HepG2 (cell line): ENCODE data around the gene C2orf81. TPM values are rescaled to one million over a fixed set of nuclear protein-coding genes. Genes with fewer than 3 reads are reported as not detected.

Source experiments
- ASH2L ChIP-seq: fragments of 300-600, 200-600 bp; sonication (generic); IDR thresholded peaks from 2 replicates; pipeline ENCODE4 v1.7.0; 2017; ENCODE audit warnings: low read depth, mild to moderate bottlenecking, moderate library complexity, mixed read lengths, low read length; ENCODE audit not compliant: insufficient read length
- CEBPG ChIP-seq: IDR thresholded peaks from 2 replicates; pipeline ENCODE4 v1.6.1; 2016
- DNMT3B ChIP-seq: conservative IDR thresholded peaks from 2 replicates; pipeline ENCODE4 v1.6.1; 2016; ENCODE audit warnings: missing biosample characterization, control low read depth
- FOXA3 ChIP-seq: IDR thresholded peaks from 2 replicates; pipeline ENCODE4 v1.6.1; 2016; ENCODE audit warnings: missing genetic modification reagents, missing compliant biosample characterization
- FOXK1 ChIP-seq: sonication (generic); formaldehyde crosslinking; IDR thresholded peaks from 2 replicates; pipeline ENCODE4 v1.4.0; 2020; ENCODE audit warnings: low read depth, missing genetic modification reagents, borderline replicate concordance
- HNF4A ChIP-seq: sonication (generic); formaldehyde crosslinking; IDR thresholded peaks from 2 replicates; pipeline ENCODE4 v1.4.0; 2020; ENCODE audit warnings: missing genetic modification reagents
- MAZ ChIP-seq, 2 experiments: sonication (generic) in 1 of 2; formaldehyde crosslinking in 1 of 2; IDR thresholded peaks; 2 replicates each; pipeline versions ENCODE4 v1.5.0 to v1.6.1; 2012 to 2020; ENCODE audit warnings: low read depth in 2 of 2, mild to moderate bottlenecking in 2 of 2, borderline replicate concordance in 1 of 2, improper control_type of control experiment in 1 of 2, low read length in 1 of 2, missing genetic modification reagents in 1 of 2, moderate library complexity in 1 of 2
- PAX8 ChIP-seq: sonication (generic); formaldehyde crosslinking; IDR thresholded peaks from 2 replicates; pipeline ENCODE4 v1.8.0; 2022; ENCODE audit warnings: mild to moderate bottlenecking, missing genetic modification reagents, borderline replicate concordance
- SAFB2 ChIP-seq: sonication (generic); formaldehyde crosslinking; IDR thresholded peaks from 2 replicates; pipeline ENCODE4 v1.5.1; 2020; ENCODE audit warnings: missing genetic modification reagents, low read depth, mild to moderate bottlenecking, borderline replicate concordance
- SP5 ChIP-seq: IDR thresholded peaks from 2 replicates; pipeline ENCODE4 v1.6.1; 2016; ENCODE audit warnings: low read depth, borderline replicate concordance
- ZNF468 ChIP-seq: sonication (generic); formaldehyde crosslinking; IDR thresholded peaks from 2 replicates; pipeline ENCODE4 v1.8.0; 2022; ENCODE audit warnings: mild to moderate bottlenecking, moderate library complexity, missing genetic modification reagents
- ZNF816 ChIP-seq: sonication (generic); formaldehyde crosslinking; IDR thresholded peaks from 2 replicates; pipeline ENCODE4 v1.8.0; 2022; ENCODE audit warnings: missing genetic modification reagents, mild to moderate bottlenecking, borderline replicate concordance
- ZSCAN22 ChIP-seq: sonication (generic); formaldehyde crosslinking; IDR thresholded peaks from 2 replicates; pipeline ENCODE4 v1.4.0; 2020; ENCODE audit warnings: mild to moderate bottlenecking, missing genetic modification reagents
- polyA plus RNA-seq, 8 experiments: library from polyadenylated mRNA; depleted of rRNA in 3 of 8; stranded (reverse) in 7 of 8; unstranded in 1 of 8; fragments of >200 nt; fragmentation: Illumina TruSeq in 4 of 8; extraction: Trizol in 4 of 8; gene quantifications; 2 replicates each; pipeline versions ENCODE4 v1.2.1 to v1.2.3, GENCODE V29; 2011 to 2016; ENCODE audit warnings: low read depth in 4 of 8, missing spikeins in 1 of 8, mixed read lengths in 1 of 8; ENCODE audit not compliant: insufficient read depth in 1 of 8
- total RNA-seq, 5 experiments: library from RNA; depleted of rRNA; stranded (reverse); fragments of >200 nt; fragmentation: Illumina TruSeq; extraction: Trizol; gene quantifications; 2 replicates each; pipeline ENCODE4 v1.2.3, GENCODE V29; 2016; ENCODE audit warnings: low read depth in 1 of 5
- TF ChIP-seq, protein P1 (sequence below): sonication (generic); formaldehyde crosslinking; IDR thresholded peaks from 2 replicates; pipeline ENCODE4 v1.5.1; 2020; ENCODE audit warnings: mild to moderate bottlenecking, moderate library complexity, missing genetic modification reagents
- TF ChIP-seq, protein P2 (sequence below): sonication (generic); formaldehyde crosslinking; IDR thresholded peaks from 2 replicates; pipeline ENCODE4 v1.4.0; 2020; ENCODE audit warnings: missing genetic modification reagents, borderline replicate concordance
- TF ChIP-seq, protein P3 (sequence below): conservative IDR thresholded peaks from 2 replicates; pipeline ENCODE4 v1.6.1; 2018; ENCODE audit warnings: missing genetic modification reagents
- TF ChIP-seq, protein P4 (sequence below): sonication (generic); formaldehyde crosslinking; IDR thresholded peaks from 2 replicates; pipeline ENCODE4 v1.4.0; 2020; ENCODE audit warnings: missing genetic modification reagents
- TF ChIP-seq, protein P5 (sequence below): sonication (generic); formaldehyde crosslinking; IDR thresholded peaks from 2 replicates; pipeline ENCODE4 v1.5.0; 2020; ENCODE audit warnings: mild to moderate bottlenecking, low read depth, missing genetic modification reagents, borderline replicate concordance

The C2orf81 gene
- total and polyA plus RNA-seq, 2 of the 13 experiments (the other 11 are each of a cell fraction or from before 2014, with no cell fraction given): 0.15 to 0.17 TPM

DNA sequence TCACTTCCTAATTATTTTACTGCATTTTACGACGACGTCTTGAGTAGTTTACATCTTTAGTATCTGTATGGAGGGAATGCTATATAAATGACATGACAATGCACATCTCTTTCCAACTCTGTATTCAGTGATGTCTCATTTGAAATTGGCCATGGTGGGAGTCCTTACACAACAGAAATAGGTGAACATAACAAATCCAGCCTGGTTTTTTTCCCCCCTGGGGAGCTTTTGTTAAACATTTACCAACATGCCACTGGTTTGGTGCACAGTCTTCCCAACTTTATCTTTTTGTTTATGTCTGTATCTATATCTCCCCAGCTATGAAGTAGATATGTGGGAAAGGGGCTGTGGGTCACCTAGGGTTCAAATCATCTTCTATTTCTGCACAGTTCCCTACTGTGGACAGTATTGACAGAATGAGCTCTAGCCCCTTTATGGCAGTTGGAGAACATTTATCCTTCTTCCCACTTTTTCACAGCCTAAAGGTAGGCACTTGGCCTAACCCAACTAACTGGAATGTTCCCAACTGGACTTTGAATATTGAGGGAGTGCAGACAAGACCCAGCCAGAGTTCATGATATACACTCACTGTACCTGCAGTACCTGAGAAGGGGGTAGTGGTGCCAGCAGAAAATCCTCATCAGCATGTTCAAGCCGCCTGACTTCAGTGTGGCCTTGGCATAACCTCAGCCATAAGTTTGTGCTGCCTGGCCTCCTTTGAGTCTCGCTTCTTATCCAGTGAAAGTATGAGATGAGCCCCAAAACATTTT lies 26.0 kb upstream of the C2orf81 start (continued):
- TF ChIP-seq, protein P1, sequence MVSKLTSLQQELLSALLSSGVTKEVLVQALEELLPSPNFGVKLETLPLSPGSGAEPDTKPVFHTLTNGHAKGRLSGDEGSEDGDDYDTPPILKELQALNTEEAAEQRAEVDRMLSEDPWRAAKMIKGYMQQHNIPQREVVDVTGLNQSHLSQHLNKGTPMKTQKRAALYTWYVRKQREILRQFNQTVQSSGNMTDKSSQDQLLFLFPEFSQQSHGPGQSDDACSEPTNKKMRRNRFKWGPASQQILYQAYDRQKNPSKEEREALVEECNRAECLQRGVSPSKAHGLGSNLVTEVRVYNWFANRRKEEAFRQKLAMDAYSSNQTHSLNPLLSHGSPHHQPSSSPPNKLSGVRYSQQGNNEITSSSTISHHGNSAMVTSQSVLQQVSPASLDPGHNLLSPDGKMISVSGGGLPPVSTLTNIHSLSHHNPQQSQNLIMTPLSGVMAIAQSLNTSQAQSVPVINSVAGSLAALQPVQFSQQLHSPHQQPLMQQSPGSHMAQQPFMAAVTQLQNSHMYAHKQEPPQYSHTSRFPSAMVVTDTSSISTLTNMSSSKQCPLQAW (CRISPR knock-in tag): peak; percentile 93
- TF ChIP-seq, protein P2, sequence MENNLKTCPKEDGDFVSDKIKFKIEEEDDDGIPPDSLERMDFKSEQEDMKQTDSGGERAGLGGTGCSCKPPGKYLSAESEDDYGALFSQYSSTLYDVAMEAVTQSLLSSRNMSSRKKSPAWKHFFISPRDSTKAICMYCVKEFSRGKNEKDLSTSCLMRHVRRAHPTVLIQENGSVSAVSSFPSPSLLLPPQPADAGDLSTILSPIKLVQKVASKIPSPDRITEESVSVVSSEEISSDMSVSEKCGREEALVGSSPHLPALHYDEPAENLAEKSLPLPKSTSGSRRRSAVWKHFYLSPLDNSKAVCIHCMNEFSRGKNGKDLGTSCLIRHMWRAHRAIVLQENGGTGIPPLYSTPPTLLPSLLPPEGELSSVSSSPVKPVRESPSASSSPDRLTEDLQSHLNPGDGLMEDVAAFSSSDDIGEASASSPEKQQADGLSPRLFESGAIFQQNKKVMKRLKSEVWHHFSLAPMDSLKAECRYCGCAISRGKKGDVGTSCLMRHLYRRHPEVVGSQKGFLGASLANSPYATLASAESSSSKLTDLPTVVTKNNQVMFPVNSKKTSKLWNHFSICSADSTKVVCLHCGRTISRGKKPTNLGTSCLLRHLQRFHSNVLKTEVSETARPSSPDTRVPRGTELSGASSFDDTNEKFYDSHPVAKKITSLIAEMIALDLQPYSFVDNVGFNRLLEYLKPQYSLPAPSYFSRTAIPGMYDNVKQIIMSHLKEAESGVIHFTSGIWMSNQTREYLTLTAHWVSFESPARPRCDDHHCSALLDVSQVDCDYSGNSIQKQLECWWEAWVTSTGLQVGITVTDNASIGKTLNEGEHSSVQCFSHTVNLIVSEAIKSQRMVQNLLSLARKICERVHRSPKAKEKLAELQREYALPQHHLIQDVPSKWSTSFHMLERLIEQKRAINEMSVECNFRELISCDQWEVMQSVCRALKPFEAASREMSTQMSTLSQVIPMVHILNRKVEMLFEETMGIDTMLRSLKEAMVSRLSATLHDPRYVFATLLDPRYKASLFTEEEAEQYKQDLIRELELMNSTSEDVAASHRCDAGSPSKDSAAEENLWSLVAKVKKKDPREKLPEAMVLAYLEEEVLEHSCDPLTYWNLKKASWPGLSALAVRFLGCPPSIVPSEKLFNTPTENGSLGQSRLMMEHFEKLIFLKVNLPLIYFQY (CRISPR knock-in tag): no peak
- TF ChIP-seq FOXK1 (0 out of 2 replicates have a peak, but pooled peaks have one; percentile 31), CEBPG (CRISPR knock-in tag) (peak; percentile 24; the same call in 1 of the 2 replicates), ZSCAN22 (CRISPR knock-in tag) (no peak; the same call in 1 of the 2 replicates), SAFB2 (no peak), HNF4A (CRISPR knock-in tag) (peak; percentile 92), FOXA3 (peak; percentile 37; the same call in 1 of the 2 replicates), ZNF816 (no peak), ZNF468 (CRISPR knock-in tag) (no peak), DNMT3B (CRISPR knock-in tag) (no peak), MAZ (IDR thresholded peaks at IDR 0.05; ENCODE audit: borderline replicate concordance, low read depth, low read length) (no peak), MAZ (CRISPR knock-in tag; IDR thresholded peaks at IDR 0.05; ENCODE audit: low read depth) (0 out of 2 replicates have a peak, but pooled peaks have one; percentile 16), SP5 (CRISPR knock-in tag) (0 out of 2 replicates have a peak, but pooled peaks have one; percentile 16), PAX8 (CRISPR knock-in tag) (no peak), ASH2L (peak; percentile 97)
- TF ChIP-seq, protein P3, sequence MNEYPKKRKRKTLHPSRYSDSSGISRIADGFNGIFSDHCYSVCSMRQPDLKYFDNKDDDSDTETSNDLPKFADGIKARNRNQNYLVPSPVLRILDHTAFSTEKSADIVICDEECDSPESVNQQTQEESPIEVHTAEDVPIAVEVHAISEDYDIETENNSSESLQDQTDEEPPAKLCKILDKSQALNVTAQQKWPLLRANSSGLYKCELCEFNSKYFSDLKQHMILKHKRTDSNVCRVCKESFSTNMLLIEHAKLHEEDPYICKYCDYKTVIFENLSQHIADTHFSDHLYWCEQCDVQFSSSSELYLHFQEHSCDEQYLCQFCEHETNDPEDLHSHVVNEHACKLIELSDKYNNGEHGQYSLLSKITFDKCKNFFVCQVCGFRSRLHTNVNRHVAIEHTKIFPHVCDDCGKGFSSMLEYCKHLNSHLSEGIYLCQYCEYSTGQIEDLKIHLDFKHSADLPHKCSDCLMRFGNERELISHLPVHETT (CRISPR knock-in tag): no peak
- TF ChIP-seq, protein P4, sequence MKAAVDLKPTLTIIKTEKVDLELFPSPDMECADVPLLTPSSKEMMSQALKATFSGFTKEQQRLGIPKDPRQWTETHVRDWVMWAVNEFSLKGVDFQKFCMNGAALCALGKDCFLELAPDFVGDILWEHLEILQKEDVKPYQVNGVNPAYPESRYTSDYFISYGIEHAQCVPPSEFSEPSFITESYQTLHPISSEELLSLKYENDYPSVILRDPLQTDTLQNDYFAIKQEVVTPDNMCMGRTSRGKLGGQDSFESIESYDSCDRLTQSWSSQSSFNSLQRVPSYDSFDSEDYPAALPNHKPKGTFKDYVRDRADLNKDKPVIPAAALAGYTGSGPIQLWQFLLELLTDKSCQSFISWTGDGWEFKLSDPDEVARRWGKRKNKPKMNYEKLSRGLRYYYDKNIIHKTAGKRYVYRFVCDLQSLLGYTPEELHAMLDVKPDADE (CRISPR knock-in tag): no peak
- TF ChIP-seq, protein P5, sequence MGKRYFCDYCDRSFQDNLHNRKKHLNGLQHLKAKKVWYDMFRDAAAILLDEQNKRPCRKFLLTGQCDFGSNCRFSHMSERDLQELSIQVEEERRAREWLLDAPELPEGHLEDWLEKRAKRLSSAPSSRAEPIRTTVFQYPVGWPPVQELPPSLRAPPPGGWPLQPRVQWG (CRISPR knock-in tag): no peak
